ENCODE results near the gene TMEM179.
"Not testable (repeated sequence)": the region's sequence is repeated elsewhere in the genome, so short reads cannot be mapped to it uniquely, and the experiment has no call there.

Gene TMEM179

GRCh38 chr14:104604458-104605449, at the start of gene TMEM179:
TSS of gene TMEM179 (minus strand) at chr14:104604772. CDS start at chr14:104604741, 31 bp downstream.
- DNase-seq = peak; percentile 60

- DNase-seq = no peak
These were observed 49.5 kb upstream of the TMEM179 start for GRCh38 chr14:104654119-104654518.

GRCh38 chr14:104653130-104653920, 48.8 kb upstream of the TMEM179 start:
- not testable (repeated sequence) for DNase-seq

- DNase-seq = no peak
These were observed 47.8 kb upstream of the TMEM179 start for GRCh38 chr14:104652386-104652785.

- peak; percentile 7 for DNase-seq
These were observed 47.3 kb upstream of the TMEM179 start for GRCh38 chr14:104651876-104652260.

DNA sequence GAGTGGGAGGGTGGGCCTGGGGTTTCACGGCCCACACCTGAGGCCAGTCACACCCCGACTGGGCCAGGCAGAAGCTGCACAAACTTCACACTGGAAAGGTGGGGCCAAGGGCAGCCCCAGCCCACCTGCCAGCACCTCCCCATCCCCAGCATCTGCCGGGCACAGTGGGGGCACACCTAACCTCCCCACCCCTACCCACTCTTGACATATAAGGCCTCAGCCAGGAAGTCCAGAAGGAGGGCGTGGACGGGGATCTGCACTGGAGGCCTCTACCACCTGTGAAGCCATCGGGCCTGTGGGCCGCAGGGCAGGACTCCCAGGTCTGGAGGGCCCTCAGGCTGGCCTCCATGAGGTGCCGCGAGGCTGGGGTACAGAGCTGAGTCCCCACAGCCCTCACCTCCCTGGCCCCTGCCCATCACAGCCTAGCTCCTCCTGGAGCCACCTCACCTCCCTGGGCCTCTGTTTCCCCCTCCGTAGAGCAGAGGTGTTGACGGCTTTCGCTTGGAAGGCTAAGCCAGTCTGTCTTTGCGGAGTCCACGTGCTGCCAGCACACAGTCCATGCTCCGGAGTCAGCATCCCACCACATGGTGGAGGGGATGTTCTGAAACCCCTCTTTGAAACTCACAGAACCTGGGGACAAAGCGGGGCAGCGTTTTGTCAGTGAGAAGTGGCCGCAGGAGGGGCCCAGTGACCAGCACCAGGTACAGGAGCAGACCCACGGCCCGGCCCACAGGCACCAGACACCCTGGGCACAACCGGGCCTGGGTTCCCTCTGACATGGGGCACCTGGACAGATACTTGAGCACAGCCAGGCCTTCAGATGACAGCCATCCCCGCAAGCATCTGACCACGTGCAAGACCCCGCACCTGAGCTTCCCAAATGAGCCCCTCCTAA, 46.7 kb upstream of the TMEM179 start:
- no peak for DNase-seq

DNA sequence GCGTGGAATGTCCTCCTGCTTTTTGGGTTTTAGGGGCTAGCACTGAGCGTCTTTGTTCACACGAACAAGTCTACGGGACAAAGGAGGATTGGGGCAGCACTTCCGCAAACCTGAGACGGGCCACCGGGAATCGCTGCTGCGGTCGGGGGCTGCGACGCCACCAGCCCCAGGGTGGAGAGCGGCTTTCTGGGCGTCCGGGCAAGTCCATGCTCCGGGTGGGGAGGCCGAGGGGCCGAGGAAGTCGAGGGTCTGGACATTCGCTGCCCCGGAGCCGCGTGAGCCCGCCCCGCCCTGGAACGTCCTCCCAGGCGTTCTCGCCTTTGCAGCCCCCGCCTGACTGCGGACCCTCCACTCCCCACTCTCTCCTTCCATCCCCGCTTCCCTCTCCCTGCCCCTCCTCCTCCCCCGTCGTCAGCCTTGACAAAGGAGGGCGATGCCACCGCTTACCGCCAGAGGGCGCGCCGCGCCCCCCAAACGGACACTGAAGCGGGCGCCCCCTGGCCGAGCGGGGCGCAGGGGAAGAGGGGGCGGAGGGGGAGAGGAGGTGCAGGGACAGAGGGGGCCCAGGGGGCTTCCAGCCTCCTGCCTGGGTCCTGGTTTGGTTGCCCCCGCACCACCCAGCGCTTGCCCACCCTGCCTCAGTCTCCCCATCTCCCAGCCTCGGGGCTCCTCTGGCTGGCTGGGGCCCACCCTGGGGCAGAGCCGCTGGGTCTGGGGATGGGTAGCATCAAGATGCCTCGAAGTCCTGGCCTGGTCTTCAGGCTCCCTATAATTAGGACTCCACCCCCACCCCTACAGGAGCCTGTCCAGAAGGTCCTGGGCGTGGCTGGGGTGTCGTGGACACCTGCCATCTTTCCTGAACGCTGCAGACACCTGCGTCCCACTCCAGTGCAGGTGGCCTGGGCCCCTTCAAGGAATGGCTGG, 45.7 kb upstream of the TMEM179 start:
- DNase-seq = peak; percentile 56

GRCh38 chr14:104647467-104648043, 43.0 kb upstream of the TMEM179 start:
- DNase-seq = no peak

- no peak for DNase-seq
These were observed 40.2 kb upstream of the TMEM179 start for GRCh38 chr14:104644656-104645378.

DNA sequence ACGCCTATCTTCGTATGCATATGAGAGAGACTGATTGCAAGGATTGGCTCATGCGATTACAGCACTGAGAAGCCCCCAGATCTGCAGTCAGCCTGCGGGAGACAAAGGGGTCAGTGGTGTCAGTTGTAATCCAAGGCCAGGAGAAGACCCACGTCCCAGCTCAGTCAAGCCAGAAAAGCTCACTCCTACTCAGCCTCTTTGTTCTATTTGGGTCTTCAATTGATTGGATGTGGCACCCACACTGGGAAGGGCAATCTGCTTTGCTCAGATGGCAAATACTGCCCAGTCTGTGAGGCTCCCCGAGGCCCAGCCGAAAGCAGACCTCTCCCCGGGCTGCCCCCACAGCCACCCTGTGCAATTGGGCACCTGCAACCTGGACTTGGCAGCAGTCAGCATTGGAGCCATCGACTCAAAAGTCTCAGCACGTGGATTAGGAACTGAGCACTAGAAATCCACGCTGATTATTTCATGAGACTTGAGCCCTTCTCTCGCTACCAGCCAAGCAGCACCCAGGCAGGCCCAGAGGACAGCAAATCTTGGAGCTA, 39.6 kb upstream of the TMEM179 start:
- no peak for DNase-seq

GRCh38 chr14:104643306-104643705, 38.7 kb upstream of the TMEM179 start:
- DNase-seq = no peak

DNA sequence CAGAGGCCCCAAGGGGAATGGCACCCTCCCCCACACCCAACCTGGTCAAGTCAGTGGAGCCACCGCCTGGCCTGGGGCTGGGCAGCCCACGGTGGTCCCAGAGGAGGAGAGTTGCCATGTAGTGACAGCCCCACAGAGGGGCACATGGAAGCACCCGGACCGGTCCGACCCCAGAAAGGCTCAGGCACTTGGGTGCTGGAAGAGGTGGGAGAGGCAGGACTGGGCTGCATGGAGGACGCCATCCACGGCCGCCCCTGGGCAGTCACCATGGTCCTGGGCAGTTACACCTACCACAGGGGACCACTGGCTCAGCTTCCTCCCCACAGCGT, 37.9 kb upstream of the TMEM179 start:
- DNase-seq = no peak

DNA sequence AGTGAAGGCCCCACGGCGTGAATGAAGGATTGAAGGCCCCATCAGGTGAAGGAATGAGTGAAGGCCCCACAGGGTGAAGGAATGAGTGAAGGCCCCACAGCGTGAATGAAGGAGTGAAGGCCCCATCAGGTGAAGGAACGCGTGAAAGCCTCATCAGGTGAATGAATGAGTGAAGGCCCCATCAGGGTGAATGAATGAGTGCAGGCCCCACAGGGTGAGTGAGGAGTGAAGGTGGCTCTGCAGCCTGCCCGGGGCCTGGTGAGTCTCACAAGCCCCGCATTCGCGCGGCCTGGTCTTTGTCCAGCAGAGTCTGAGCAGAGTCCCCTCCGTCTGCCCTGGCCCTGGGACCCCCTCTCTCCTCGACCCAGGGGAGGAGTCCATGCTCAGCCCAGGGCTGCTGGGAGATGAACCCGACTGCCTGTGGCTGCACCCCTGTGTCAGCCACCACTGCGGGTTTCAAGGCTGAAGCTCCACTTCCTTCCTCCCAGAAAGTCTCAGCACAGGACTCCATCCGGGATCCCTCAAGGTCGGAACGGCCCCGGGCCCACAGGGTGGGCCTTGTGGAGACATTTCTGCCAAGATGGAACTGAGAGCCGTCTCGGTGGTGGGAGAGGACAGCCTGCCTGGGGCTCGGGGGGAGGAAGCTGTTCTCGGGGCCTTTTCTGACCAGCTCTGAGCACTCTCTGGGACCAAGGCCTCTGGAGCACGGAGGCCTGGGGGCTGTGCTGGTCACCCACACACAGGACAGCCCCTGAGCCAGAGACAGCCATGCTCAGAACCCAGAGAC, 37.4 kb upstream of the TMEM179 start:
- DNase-seq = no peak

DNA sequence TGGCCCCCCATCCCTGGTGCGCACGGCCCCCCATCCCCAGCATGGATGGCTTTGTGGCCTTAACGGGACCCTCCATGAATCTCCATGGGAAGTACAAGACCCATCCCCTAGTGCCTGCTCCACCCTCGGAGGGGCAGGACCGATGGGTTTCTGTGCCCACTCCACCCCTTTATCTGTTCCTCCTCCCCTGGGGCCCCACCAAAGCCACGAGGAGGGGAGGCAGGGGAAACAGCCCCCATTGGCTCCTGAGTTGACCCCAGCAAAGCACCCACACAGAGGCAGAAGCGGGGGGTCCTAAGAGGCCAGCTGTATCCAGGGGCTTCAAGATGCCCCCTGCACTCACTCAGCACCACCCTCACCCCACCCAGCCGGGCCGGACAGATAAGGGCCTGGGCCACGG, 36.1 kb upstream of the TMEM179 start:
- DNase-seq = no peak

- peak; percentile 60 for DNase-seq
These were observed 35.4 kb upstream of the TMEM179 start for GRCh38 chr14:104639885-104640548.

GRCh38 chr14:104639471-104639870, 34.9 kb upstream of the TMEM179 start:
- DNase-seq = no peak

DNA sequence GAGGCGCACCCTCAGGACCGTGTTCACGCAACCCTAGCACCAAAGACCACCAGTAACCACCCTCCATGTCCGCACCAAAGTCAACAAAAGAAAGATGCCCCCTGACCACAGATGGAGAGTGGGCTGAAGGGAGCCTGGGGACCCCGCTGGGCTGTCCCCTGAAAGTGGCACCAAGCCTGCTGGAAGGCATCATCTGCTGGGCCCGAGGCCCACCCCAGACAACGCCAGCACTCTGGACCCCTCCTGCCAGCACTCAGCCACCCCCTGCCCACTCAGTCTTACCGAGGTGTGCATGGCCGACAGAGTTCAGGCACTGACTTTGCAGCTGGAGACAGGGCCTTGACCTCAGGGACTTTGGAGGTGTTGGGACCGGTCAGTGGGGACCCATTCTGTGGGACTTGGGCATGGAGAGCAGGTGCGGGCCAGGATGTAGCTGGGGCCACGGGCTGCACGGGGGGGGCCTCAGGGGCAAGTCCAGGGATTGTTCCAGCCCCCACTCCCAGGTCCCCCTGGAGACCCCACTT, 34.4 kb upstream of the TMEM179 start:
- DNase-seq = no peak

DNA sequence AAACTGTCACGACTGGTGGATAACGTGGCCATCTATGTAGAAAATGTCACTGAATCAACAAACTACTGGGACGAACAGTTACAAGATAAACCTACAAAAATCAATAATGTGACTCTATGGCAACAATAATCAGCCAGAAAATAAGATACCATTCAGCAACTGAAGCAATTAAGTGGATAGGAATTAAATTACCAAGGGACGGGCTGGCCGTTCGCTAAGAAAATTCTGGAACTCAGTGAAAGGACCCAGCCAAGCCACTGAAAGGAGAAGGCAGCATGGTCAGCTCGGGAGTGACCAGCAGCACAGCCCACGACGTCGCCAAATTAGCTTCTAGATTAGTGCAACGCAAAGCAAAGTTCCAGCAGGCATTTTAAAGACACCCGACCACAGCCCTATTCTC, 33.6 kb upstream of the TMEM179 start:
- DNase-seq = no peak
